GM19463 (cell line): Measurements from ENCODE around the gene TTC28.
"Not testable (repeated sequence)": the region's sequence is repeated elsewhere in the genome, so short reads cannot be mapped to it uniquely, and the experiment has no call there.

Experiments used
- ATAC-seq: cut with Tn5 transposase; IDR thresholded peaks from one replicate; pipeline ENCODE4 v1.9.1; 2021; ENCODE audit warnings: mild to moderate bottlenecking, moderate library complexity; ENCODE audit not compliant: unreplicated experiment

TTC28 gene

DNA sequence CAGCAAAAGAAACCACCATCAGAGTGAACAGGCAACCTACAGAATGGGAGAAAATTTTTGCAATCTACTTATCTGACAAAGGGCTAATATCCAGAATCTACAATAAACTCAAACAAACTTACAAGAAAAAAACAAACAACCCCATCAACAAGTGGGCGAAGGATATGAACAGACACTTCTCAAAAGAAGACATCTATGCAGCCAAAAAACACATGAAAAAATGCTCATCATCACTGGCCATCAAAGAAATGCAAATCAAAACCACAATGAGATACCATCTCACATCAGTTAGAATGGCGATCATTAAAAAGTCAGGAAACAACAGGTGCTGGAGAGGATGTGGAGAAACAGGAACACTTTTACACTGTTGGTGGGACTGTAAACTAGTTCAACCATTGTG lies 188.4 kb downstream of the TTC28 start:
- ATAC-seq: not testable (repeated sequence)

DNA sequence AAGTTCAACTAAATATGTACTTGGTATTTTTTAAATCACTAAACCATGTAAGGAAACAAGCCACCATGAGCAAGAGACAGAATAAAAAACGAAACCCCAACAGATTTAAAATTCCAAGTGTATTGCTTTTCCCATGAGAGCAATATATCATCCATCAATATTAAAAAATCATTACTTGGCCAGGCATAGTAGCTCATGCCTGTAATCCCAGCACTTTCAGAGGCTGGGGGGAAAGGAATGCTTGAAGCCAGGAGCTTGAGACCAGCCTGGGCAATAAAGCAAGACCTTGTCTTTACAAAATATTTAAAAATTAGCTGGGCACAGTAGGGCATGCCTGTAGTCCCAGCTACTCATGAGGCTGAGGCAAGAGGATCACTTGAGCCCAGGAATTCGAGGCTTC lies 190.8 kb downstream of the TTC28 start:
- ATAC-seq: no peak

DNA sequence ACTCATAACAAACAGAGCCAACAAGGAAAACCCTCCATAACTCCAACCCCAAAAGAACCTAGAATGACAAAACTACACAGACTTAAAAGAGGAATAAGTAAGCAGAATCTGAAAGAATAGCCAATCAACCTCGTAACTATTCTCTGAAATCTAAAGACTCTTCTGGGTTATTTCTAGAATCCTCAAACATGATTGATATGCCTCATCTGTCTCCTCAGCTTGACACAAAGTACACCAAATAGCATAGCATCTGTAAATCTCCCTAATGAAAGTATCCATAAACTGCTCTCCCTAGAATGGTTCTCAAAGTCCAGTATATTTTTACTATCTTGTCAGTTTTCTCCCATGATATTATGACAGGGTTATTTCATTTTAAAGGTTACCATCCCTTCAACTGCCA lies 195.0 kb downstream of the TTC28 start:
- no peak for ATAC-seq

DNA sequence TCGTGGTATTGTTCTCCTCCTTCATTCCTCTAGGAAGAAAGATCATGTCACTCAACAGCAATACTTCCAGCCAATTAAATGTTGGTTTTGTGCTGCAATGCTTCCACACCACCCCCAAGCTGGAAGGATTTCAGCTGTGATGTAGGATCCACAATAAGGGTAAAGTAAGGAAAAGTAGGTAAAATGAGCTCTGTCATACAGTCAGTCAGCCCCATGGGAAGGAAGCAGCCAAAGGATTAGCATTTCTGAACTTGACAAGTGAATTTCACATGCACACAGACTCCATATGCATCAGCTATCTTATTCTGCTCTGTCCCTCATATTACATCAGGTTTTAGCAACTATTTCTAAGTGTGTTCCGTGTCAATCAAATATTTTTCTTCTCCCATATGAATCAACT lies 197.9 kb downstream of the TTC28 start:
- ATAC-seq: no peak

DNA sequence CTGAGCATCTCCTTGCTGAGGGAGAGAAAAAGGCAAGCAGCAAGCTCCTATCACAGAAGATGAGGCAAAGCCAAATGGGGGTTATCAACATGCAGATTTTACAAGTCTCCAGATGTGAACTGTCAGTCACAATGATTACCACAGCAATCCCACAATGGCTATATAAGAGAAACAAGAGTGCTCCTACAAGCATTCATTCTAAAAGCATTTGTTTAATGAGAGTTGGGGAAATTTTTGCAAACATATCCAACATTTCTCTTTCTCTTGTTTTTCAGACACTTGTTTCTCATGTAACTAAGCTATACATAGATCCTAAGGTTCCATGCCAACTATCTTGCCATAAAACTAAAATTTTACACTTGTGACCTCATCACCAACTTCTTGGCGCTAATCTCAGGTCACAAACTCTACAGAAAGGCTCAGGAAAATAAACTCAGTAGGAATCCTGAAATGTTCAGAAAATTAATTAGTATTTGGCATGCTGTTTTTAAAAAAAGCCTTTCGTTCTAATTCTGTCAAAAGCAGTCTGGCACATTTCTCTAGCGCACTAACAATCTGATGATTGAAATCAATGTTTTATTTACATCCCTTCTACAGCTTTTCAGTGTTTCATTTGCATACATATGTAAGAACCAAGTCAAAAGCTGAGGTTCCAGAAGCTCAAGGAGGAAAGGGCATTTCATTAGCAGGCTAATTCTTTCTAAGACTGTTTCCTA lies 199.5 kb downstream of the TTC28 start:
- ATAC-seq: no peak

DNA sequence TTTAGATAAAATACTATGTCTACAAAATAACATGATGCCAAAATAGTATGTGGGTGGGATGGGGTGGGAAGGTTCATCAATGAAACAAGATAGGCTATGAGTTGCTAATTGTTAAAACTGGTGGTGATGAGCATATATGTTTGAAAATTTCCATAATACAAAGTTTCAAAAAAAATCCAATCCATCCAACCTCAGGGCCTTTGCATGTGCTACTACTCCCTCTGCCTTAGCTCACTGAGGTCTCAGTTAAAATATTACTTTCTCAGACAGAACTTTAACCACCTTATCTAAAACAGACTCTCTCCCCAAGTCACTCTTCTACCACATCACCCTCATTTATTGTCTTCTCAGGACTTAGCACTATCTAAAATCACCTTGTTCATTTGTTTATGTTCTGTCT lies 201.1 kb downstream of the TTC28 start:
- ATAC-seq: no peak

DNA sequence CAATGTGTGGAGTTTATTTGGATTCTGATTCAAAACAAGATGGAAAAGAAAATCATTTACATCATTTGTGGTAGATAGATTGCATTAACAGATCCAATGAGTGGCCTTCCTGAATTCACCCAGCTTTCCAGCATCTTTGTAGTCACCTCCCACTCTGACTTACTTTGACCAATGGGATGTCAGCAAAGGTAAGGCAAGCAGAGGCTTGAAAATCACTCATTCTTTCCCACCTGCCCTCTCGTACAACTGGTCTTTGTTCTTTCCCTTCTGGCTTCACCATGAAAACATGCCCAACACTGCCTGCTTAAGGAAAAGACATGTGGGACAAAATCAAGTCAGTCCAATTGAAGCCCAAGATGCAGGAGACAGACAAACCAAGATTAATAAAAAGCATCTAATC lies 202.1 kb downstream of the TTC28 start:
- no peak for ATAC-seq

DNA sequence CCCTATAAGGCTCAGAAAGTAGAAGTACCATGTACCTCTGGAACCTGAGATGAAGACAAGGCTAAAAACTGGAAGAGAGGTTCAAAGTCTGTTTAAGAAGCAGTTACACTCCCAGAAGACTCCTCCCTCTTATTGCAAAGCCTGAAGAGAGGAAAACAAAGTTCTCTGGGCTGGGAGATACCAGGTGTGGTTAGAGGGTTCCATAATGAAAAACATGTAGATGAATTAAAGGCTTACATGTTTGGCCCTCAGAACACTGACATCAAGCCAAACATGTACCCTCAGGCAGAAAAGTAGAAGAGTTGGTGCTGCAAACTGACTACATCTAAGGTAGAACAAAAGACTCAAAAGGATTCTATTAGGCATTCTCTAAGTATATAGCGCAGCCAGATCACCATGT lies 205.3 kb downstream of the TTC28 start:
- no peak for ATAC-seq

DNA sequence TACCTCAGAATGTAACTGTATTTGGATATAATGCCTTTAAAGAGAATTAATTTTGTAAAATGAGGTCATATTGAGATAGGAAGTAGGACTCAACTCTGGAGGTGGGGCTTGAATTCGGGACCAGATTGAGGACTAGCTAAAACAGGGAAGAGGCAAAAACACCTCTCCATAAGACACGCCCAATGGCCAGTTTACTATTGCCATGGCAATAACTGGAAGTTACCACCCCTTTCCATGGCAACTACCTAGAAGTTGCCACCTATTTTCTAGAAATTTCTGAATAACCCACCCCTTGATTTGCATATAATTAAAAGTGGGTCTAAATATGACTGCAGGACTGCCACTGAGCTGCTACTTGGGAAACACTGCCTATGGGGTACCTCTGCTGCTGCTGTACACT lies 206.4 kb downstream of the TTC28 start:
- ATAC-seq: no peak

DNA sequence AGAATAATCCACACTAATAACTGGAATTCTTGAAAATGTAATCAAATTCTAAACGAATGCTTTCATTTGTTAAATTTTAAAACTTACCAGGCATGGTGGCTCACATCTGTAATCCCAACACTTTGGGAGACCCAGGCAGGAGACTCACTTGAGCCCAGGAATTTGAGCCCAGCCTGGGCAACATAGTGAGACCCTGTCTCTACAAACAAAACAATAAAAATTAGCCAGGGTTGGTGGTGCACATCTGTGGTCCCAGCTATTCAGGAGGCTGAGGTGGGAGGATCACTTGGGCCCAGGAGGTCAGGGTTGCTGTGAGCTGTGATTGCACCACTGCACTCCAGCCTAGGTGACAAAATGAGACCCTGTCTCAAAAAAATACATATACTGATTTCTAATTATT lies 212.6 kb downstream of the TTC28 start:
- not testable (repeated sequence) for ATAC-seq

DNA sequence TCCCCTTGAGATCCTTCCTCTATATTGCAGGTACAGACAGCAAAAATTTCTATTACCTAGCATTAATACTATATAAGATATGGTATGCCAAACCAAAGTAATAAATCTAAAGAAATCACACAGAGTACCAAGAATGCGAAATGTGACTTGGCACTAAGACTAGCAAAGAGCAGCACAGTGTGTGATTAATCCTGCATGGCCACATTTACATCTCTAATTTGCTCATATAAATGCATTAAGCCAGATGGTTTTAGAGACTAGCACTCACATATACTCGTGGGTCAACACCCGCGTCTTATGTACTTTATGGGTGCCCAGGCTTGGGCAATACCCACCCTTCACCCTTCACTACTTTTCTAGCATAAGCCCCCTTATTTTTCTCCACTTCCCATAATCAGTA lies 213.2 kb downstream of the TTC28 start:
- no peak for ATAC-seq

DNA sequence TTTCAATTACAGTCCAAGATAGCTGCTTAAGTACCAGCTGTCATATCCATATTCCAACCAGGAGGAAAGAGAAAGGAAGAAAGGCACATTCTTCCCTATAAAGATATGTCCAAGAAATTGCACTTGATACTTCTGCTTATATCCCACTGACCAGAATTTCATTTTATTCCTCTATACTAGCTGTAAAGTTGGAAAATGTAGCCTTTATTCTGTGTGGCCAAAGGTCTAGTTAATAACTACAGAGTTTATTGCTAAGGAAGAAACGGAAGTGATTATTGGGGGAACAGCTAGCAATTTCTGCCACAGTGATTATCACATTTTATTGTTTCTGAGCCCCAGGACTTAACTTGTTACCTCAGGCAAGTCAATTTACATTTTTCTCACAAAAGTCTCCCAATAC lies 213.8 kb downstream of the TTC28 start:
- no peak for ATAC-seq

DNA sequence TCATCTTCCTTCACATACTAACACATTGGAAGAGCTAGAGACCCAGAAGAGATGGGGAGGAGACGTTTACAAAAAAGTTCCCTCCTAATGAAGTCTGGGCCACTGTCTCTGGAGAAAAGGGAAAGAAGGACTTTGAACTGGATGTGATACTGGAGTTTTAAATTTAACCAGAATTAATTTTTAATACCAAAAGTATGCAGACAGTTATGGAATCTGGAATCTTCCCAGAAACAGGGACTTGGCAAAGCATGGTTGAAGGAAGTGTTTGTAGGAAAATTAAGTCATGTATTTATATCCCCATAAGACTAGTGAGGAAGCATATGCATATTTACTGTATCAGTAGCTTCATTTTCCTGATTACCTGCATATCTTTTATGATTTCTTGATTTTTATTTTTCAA lies 215.5 kb downstream of the TTC28 start:
- ATAC-seq: no peak

DNA sequence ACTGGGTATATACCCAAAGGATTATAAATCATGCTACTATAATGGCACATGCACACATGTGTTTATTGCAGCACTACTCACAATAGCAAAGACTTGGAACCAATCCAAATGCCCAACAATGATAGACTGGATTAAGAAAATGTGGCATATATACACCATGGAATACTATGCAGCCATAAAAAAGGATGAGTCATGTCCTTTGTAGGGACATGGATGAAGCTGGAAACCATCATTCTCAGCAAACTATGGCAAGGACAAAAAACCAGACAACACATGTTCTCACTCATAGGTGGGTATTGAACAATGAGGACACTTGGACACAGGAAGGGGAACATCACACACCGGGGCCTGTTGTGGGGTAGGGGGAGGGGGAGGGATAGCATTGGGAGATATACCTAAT lies 216.2 kb downstream of the TTC28 start:
- ATAC-seq: not testable (repeated sequence)

DNA sequence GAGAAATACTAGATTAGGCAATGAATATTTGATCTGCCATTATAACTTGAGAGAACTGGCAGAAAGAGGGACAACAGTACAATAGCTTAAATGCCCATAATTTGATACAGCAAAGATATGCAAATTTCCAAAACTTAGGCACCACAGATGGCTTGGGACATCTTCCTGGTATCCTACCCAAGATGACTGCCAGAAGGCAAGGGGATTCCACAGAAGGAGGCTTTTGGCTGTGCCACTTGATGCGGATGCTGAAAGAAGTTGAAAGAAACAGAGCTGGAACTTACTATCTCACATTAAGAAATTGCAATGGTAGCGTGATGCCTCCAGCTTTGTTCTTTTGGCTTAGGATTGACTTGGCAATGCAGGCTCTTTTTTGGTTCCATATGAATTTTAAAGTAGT lies 216.7 kb downstream of the TTC28 start:
- ATAC-seq: no peak

DNA sequence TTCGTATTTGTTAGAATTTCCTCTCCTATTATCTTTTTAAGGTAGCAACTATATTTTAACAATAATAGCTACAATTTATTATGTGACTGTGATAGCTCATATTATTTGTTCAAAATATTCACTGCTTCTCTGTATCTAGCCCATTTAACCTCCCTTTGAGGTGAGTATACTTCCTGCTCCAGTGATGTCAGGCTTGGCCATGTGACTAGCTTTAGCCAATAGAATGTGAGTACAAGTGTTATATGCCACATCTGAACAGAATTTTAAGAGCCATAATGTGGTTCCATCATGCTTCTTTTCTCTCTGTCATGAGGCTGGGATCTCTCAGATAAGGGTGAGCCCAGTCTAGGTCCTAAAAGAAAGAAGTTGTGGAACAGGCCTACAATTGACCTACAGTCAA lies 217.6 kb downstream of the TTC28 start:
- no peak for ATAC-seq

DNA sequence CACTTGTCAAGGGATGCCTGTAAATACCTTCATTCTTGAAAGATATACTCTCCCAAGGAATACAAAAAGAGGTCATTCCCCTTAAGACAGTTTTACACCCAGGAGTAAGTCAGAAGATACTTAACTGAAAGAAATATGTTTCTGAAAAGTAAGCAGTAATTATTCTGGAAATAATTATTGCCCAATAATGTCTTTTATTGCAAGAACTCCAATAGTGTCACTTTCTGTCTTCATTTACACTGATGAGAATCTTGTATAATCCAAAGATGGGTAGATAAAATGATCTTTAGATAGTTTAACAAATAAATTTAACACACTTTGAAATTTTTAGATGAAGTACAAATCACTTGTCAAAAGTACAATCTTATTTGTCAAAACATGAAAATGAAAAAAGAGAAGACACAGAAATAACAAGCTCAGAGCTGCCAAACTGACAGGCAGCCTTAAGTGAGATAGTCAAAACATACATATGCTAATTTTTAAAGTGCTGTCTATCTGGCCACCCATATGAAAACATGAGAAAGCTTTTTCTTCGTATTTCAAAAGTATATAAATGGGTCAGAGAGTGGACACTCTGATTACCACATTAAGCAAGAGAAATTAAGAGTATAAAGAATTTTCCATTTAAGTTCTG lies 225.1 kb downstream of the TTC28 start:
- ATAC-seq: no peak

DNA sequence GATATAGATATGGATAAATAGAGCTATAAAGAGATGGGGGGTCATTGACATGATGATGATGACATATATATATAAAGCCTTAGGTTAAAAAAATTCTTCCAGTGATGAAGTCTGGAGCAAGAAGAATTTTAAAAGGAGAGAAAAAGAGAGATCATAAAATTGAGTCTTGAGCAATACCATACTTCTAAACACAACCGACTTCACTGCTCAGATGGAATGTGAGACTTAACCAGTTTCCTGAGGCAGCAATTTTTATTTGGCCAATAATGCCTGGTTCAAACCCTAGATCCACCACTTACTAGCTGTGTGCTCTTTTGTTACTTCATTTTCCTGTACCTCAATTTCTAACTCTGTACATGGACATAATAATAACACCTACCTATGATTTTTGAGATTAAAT lies 229.5 kb downstream of the TTC28 start:
- no peak for ATAC-seq

DNA sequence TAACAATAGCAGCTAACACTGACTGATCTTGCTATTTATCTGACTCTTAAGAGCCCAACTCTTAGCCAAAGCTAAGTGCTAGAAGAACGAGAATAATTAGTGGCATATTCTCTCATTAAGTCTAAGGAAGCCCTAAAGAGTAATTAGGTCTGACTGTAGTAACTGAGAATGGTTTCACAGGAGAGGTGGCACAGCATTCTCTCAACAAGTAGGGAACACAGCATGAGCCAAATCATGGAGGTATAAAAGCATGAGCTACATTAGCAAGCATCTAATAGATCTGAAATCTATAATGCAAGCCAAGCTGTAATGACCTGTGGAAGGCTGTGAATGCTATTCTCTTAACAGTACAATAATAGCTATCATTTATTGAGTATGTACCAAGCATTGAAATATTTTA lies 230.6 kb downstream of the TTC28 start:
- ATAC-seq: no peak

DNA sequence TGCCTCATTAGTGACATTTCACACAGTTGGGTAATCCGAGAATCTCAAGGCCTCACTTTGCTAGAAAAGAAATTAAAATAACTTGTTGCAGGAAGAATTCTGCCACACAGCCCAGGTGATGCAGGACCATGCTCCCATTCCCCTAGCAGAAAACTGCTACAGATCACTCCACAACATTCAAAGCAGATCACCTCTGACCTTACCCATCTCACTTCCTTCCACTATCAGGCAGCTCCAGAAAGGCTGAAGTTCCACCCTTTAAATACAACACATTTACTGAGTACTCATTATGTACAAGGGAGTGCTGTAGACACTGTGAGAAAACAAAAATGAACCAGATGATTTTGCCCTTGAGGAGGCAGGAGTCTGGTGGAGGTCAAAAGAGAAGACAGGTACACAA lies 231.0 kb downstream of the TTC28 start:
- no peak for ATAC-seq

DNA sequence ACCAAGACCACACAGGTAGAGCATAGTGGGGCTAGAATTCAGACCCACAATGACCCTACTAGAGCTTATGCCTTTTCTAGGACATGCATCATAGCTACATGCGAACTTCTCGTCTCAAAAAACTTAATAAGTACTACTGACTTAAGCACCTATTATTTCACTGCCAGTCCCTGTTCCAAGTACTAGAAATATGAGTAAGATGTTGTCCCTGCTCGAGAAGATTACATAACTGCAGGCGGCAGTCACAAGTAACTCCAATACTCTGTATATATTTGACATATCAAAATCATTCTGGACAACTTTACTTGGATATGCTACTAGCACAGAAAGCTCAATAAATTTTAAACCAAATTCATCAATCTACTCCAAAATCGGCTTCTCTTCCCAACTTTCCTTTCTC lies 235.0 kb downstream of the TTC28 start:
- no peak for ATAC-seq

DNA sequence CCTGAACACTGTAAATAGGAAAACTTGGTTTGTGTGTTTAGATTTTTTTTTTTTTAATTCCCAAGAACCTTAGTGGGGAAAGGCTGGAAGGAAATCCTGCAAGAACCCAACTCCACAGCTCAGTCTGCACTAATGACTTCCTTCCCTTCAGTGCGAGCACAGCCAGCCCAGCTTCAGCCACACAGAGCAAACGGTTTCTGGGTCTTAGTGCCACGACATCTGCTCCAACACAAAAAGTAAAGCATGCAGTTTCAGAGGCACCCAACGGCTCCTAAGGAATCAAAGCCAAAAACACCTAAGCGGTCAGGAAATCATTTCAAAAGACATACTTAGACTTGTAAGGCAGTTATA lies 236.1 kb downstream of the TTC28 start:
- no peak for ATAC-seq
